ENCODE data around the gene DDX18. TPM values are rescaled to one million over a fixed set of nuclear protein-coding genes. Genes with fewer than 3 reads are reported as not detected.

Gene DDX18
- total and polyA plus RNA-seq, 4 donors: 16.3 to 34.4 (median 23.3) TPM

- TF ChIP-seq FOXA1 (IDR thresholded peaks at IDR 0.05): no peak
- TF ChIP-seq GABPA (IDR thresholded peaks at IDR 0.05 in 1 of 2, conservative IDR thresholded peaks at IDR 0.05 in 1 of 2): no peak
- TF ChIP-seq TAF1 (conservative IDR thresholded peaks at IDR 0.05): no peak
- TF ChIP-seq RAD21 (IDR thresholded peaks at IDR 0.05): no peak
- TF ChIP-seq, protein P1, sequence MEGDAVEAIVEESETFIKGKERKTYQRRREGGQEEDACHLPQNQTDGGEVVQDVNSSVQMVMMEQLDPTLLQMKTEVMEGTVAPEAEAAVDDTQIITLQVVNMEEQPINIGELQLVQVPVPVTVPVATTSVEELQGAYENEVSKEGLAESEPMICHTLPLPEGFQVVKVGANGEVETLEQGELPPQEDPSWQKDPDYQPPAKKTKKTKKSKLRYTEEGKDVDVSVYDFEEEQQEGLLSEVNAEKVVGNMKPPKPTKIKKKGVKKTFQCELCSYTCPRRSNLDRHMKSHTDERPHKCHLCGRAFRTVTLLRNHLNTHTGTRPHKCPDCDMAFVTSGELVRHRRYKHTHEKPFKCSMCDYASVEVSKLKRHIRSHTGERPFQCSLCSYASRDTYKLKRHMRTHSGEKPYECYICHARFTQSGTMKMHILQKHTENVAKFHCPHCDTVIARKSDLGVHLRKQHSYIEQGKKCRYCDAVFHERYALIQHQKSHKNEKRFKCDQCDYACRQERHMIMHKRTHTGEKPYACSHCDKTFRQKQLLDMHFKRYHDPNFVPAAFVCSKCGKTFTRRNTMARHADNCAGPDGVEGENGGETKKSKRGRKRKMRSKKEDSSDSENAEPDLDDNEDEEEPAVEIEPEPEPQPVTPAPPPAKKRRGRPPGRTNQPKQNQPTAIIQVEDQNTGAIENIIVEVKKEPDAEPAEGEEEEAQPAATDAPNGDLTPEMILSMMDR (IDR thresholded peaks at IDR 0.05; ENCODE audit: low read depth, low read length, missing input control): no peak
- TF ChIP-seq, protein P2, sequence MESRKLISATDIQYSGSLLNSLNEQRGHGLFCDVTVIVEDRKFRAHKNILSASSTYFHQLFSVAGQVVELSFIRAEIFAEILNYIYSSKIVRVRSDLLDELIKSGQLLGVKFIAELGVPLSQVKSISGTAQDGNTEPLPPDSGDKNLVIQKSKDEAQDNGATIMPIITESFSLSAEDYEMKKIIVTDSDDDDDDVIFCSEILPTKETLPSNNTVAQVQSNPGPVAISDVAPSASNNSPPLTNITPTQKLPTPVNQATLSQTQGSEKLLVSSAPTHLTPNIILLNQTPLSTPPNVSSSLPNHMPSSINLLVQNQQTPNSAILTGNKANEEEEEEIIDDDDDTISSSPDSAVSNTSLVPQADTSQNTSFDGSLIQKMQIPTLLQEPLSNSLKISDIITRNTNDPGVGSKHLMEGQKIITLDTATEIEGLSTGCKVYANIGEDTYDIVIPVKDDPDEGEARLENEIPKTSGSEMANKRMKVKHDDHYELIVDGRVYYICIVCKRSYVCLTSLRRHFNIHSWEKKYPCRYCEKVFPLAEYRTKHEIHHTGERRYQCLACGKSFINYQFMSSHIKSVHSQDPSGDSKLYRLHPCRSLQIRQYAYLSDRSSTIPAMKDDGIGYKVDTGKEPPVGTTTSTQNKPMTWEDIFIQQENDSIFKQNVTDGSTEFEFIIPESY (IDR thresholded peaks at IDR 0.05): no peak
- TF ChIP-seq, protein P3, sequence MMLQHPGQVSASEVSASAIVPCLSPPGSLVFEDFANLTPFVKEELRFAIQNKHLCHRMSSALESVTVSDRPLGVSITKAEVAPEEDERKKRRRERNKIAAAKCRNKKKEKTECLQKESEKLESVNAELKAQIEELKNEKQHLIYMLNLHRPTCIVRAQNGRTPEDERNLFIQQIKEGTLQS (IDR thresholded peaks at IDR 0.05): no peak
- TF ChIP-seq REST (IDR thresholded peaks at IDR 0.05): no peak
- H3K4me3 ChIP-seq (ENCODE audit: low read depth in 1 of 3, low read length in 3 of 3): peak overlapping the region in 1 of 3 donors; percentile 34
- no peaks in the 10 kb centered on the region for H3K4me1 ChIP-seq (ENCODE audit: control insufficient read depth in 4 of 4, insufficient read depth in 4 of 4, low read length in 3 of 4)
- H3K9ac ChIP-seq (ENCODE audit: low read depth in 1 of 2, low read length in 2 of 2): no peak overlapping the region
- no peak overlapping the region for H3K27ac ChIP-seq (ENCODE audit: low read depth in 1 of 2, low read length in 2 of 2)
- peaks cover 0 to 3% (median 0%) of the 10 kb centered on the region in 4 donors for H3K9me3 ChIP-seq (ENCODE audit: control insufficient read depth in 4 of 4, low read length in 3 of 4)
- 39% methylated on average over 69 of the region's 69 CpGs for WGBS
- peaks cover 0 to 4% (median 2%) of the 10 kb centered on the region in 4 donors for H3K27me3 ChIP-seq (ENCODE audit: control insufficient read depth in 4 of 4, insufficient read depth in 4 of 4, low read length in 3 of 4)
- DNase-seq (ENCODE audit: low spot score): no peak
- H3K36me3 ChIP-seq (ENCODE audit: control insufficient read depth in 4 of 4, insufficient read depth in 3 of 4, low read depth in 1 of 4, low read length in 3 of 4): no peaks in the 10 kb centered on the region
Observed at GRCh38 chr2:117859924-117860647, 45.6 kb downstream of the DDX18 start.

GRCh38 chr2:117862459-117862858, 48.0 kb downstream of the DDX18 start:
- no peak for DNase-seq (ENCODE audit: low spot score)
- H3K36me3 ChIP-seq (ENCODE audit: control insufficient read depth in 4 of 4, insufficient read depth in 3 of 4, low read depth in 1 of 4, low read length in 3 of 4): no peaks in the 10 kb centered on the region
- H3K9ac ChIP-seq (ENCODE audit: low read depth in 1 of 2, low read length in 2 of 2): no peak overlapping the region
- H3K27ac ChIP-seq (ENCODE audit: low read depth in 1 of 2, low read length in 2 of 2): no peak overlapping the region
- peaks cover 0 to 4% (median 2%) of the 10 kb centered on the region in 4 donors for H3K27me3 ChIP-seq (ENCODE audit: control insufficient read depth in 4 of 4, insufficient read depth in 4 of 4, low read length in 3 of 4)
- no peaks in the 10 kb centered on the region for H3K4me1 ChIP-seq (ENCODE audit: control insufficient read depth in 4 of 4, insufficient read depth in 4 of 4, low read length in 3 of 4)
- H3K9me3 ChIP-seq (ENCODE audit: control insufficient read depth in 4 of 4, low read length in 3 of 4): peaks cover 0 to 3% (median 0%) of the 10 kb centered on the region in 4 donors
- H3K4me3 ChIP-seq (ENCODE audit: low read depth in 1 of 3, low read length in 3 of 3): no peak overlapping the region
- TF ChIP-seq, protein P3 (IDR thresholded peaks at IDR 0.05): no peak
- TF ChIP-seq HNF4A (conservative IDR thresholded peaks at IDR 0.05) (no peak), YY1 (IDR thresholded peaks at IDR 0.05) (no peak), EGR1 (IDR thresholded peaks at IDR 0.05; ENCODE audit: low read depth in 2 of 2) (no peak), GABPA (IDR thresholded peaks at IDR 0.05 in 1 of 2, conservative IDR thresholded peaks at IDR 0.05 in 1 of 2) (no peak), REST (IDR thresholded peaks at IDR 0.05) (no peak), RAD21 (IDR thresholded peaks at IDR 0.05) (no peak), TAF1 (conservative IDR thresholded peaks at IDR 0.05) (no peak), JUND (IDR thresholded peaks at IDR 0.05) (no peak), FOXA2 (IDR thresholded peaks at IDR 0.05) (no peak), RXRA (IDR thresholded peaks at IDR 0.05) (no peak), HNF4G (IDR thresholded peaks at IDR 0.05) (no peak)
- TF ChIP-seq, protein P1 (IDR thresholded peaks at IDR 0.05; ENCODE audit: low read depth, low read length, missing input control): no peak
